H9 (cell line): ENCODE measurements around the gene PTEN. TPM values are rescaled to one million over a fixed set of nuclear protein-coding genes. Genes with fewer than 3 reads are reported as not detected.

Source experiments
- DNase-seq: peaks from one replicate; pipeline ENCODE4 v3.0.0-alpha.2; 2017
- H2AFZ ChIP-seq: one replicate; pipeline ENCODE4 v1.6.1; 2013; ENCODE audit warnings: mild to moderate bottlenecking, low read length, control low read depth, moderate library complexity
- H2AK5ac ChIP-seq: 2 replicates; pipeline ENCODE4 v1.6.1; 2013; ENCODE audit warnings: low read length, control low read depth, mixed read lengths; ENCODE audit not compliant: insufficient read length
- H2BK120ac ChIP-seq: one replicate; pipeline ENCODE4 v1.6.1; 2013; ENCODE audit warnings: low read depth, mild to moderate bottlenecking, low read length, control low read depth, inconsistent platforms; ENCODE audit not compliant: poor library complexity, severe bottlenecking
- H2BK12ac ChIP-seq: 2 replicates; pipeline ENCODE4 v1.6.1; 2013; ENCODE audit warnings: low read length, control low read depth, mixed read lengths, low read depth; ENCODE audit not compliant: insufficient read length
- H2BK15ac ChIP-seq: 2 replicates; pipeline ENCODE4 v1.6.1; 2013; ENCODE audit warnings: low read depth, low read length, control low read depth
- H2BK20ac ChIP-seq: one replicate; pipeline ENCODE4 v1.6.1; 2013; ENCODE audit warnings: low read depth, mild to moderate bottlenecking, low read length, control low read depth, inconsistent platforms; ENCODE audit not compliant: poor library complexity, severe bottlenecking
- H2BK5ac ChIP-seq: 2 replicates; pipeline ENCODE4 v1.6.1; 2013; ENCODE audit warnings: low read length, control low read depth, mixed read lengths; ENCODE audit not compliant: insufficient read length
- H3K14ac ChIP-seq: 2 replicates; pipeline ENCODE4 v1.6.1; 2013; ENCODE audit warnings: low read length, control low read depth; ENCODE audit not compliant: insufficient read depth
- H3K18ac ChIP-seq: 2 replicates; pipeline ENCODE4 v1.6.1; 2013; ENCODE audit warnings: low read depth, mild to moderate bottlenecking, mixed read lengths, low read length, control low read depth; ENCODE audit not compliant: insufficient read length
- H3K23ac ChIP-seq: 2 replicates; pipeline ENCODE4 v1.6.1; 2013; ENCODE audit warnings: low read length, control low read depth, mixed read lengths, low read depth; ENCODE audit not compliant: insufficient read length
- H3K23me2 ChIP-seq: 2 replicates; pipeline ENCODE4 v1.6.1; 2013; ENCODE audit warnings: low read depth, mild to moderate bottlenecking, mixed read lengths, low read length, control low read depth; ENCODE audit not compliant: insufficient read length, poor library complexity, severe bottlenecking
- H3K27ac ChIP-seq: 2 replicates; pipeline ENCODE4 v1.5.1; 2013; ENCODE audit warnings: low read length, control low read depth, mixed read lengths, low read depth; ENCODE audit not compliant: insufficient read length
- H3K27me3 ChIP-seq: 2 replicates; pipeline ENCODE4 v1.6.1; 2013; ENCODE audit warnings: low read length, control low read depth, inconsistent platforms; ENCODE audit not compliant: insufficient read depth
- H3K4ac ChIP-seq: 2 replicates; pipeline ENCODE4 v1.6.1; 2013; ENCODE audit warnings: low read depth, mild to moderate bottlenecking, control low read depth, inconsistent platforms, low read length, moderate library complexity
- H3K4me1 ChIP-seq: 2 replicates; pipeline ENCODE4 v1.6.1; 2013; ENCODE audit warnings: low read length, control low read depth, inconsistent platforms; ENCODE audit not compliant: insufficient read depth
- H3K4me2 ChIP-seq: 2 replicates; pipeline ENCODE4 v1.6.1; 2013; ENCODE audit warnings: low read length, control low read depth, mixed read lengths; ENCODE audit not compliant: insufficient read length, insufficient read depth
- H3K56ac ChIP-seq: 2 replicates; pipeline ENCODE4 v1.6.1; 2013; ENCODE audit warnings: low read depth, mild to moderate bottlenecking, mixed read lengths, low read length, control low read depth; ENCODE audit not compliant: insufficient read length
- H3K79me1 ChIP-seq: 2 replicates; pipeline ENCODE4 v1.6.1; 2013; ENCODE audit warnings: low read depth, mild to moderate bottlenecking, moderate library complexity, low read length, control low read depth, inconsistent platforms; ENCODE audit not compliant: insufficient read depth, poor library complexity, severe bottlenecking
- H3K79me2 ChIP-seq: 2 replicates; pipeline ENCODE4 v1.6.1; 2013; ENCODE audit warnings: low read length, control low read depth, inconsistent platforms; ENCODE audit not compliant: insufficient read depth
- H3K9ac ChIP-seq: 2 replicates; pipeline ENCODE4 v1.6.1; 2013; ENCODE audit warnings: low read length, control low read depth, mixed read lengths; ENCODE audit not compliant: insufficient read length; ENCODE audit errors: extremely low read depth
- H3K9me3 ChIP-seq: one replicate; pipeline ENCODE4 v1.6.1; 2013; ENCODE audit warnings: low read depth, low read length, inconsistent platforms; ENCODE audit not compliant: control insufficient read depth
- H3T11ph ChIP-seq: one replicate; pipeline ENCODE4 v1.6.1; 2013; ENCODE audit warnings: mild to moderate bottlenecking, low read length, control low read depth, inconsistent platforms
- H4K20me1 ChIP-seq: one replicate; pipeline ENCODE4 v1.6.1; 2013; ENCODE audit not compliant: control insufficient read depth, insufficient read length, insufficient read depth
- H4K5ac ChIP-seq: 2 replicates; pipeline ENCODE4 v1.6.1; 2013; ENCODE audit warnings: low read depth, mild to moderate bottlenecking, mixed read lengths, low read length, control low read depth; ENCODE audit not compliant: insufficient read length
- H4K8ac ChIP-seq: replicated peaks from 2 replicates; pipeline ENCODE4 v1.6.1; 2013; ENCODE audit warnings: low read length, control low read depth, mixed read lengths, low read depth; ENCODE audit not compliant: insufficient read length
- H4K91ac ChIP-seq: 2 replicates; pipeline ENCODE4 v1.6.1; 2013; ENCODE audit warnings: low read depth, mild to moderate bottlenecking, moderate library complexity, mixed read lengths, low read length, control low read depth; ENCODE audit not compliant: insufficient read length
- H3K27ac Mint-ChIP-seq, 3 experiments: 2 replicates in 2 of 3; 3 replicates in 1 of 3; pipeline ENCODE4 v1.8.0; 2020 to 2021; ENCODE audit warnings: mixed read lengths in 3 of 3, mild to moderate bottlenecking in 1 of 3, moderate library complexity in 1 of 3
- H3K27me3 Mint-ChIP-seq: 2 replicates; pipeline ENCODE4 v1.8.0; 2021; ENCODE audit warnings: low read depth, mild to moderate bottlenecking, moderate library complexity, mixed read lengths
- H3K36me3 Mint-ChIP-seq, 3 experiments: 2 replicates in 2 of 3; 3 replicates in 1 of 3; pipeline ENCODE4 v1.8.0; 2020 to 2021; ENCODE audit warnings: low read depth in 3 of 3, mixed read lengths in 3 of 3; ENCODE audit not compliant: insufficient read depth in 1 of 3
- H3K4me1 Mint-ChIP-seq, 2 experiments: 2 replicates each; pipeline ENCODE4 v1.8.0; 2020; ENCODE audit warnings: mixed read lengths in 2 of 2
- H3K4me3 Mint-ChIP-seq, 2 experiments: 2 replicates in 1 of 2; 3 replicates in 1 of 2; pipeline ENCODE4 v1.8.0; 2020 to 2021; ENCODE audit warnings: mild to moderate bottlenecking in 2 of 2, mixed read lengths in 2 of 2, moderate library complexity in 1 of 2
- H3K9me3 Mint-ChIP-seq, 2 experiments: 2 replicates in 1 of 2; 3 replicates in 1 of 2; pipeline ENCODE4 v1.8.0; 2020; ENCODE audit warnings: mild to moderate bottlenecking in 2 of 2, mixed read lengths in 2 of 2, moderate library complexity in 1 of 2
- CTCF ChIP-seq: fragments of 200-600 bp; sonication (generic); conservative IDR thresholded peaks from 3 replicates; pipeline ENCODE4 v1.8.0; 2021; ENCODE audit warnings: antibody characterized with exemption, mild to moderate bottlenecking
- WGBS: extraction: QIAGEN DNeasy Blood & Tissue Kit; methylation state at CpG from one replicate; pipeline ENCODE4 v1.1.7; 2013; ENCODE audit warnings: missing lambda C conversion rate, low lambda C conversion rate, mixed read lengths; ENCODE audit not compliant: insufficient read length; ENCODE audit errors: extremely low coverage; 5-methylcytosine and 5-hydroxymethylcytosine counted together
- total RNA-seq: library from RNA; stranded (reverse); gene quantifications from 2 replicates; pipeline ENCODE4 v1.2.1, GENCODE V29; 2021

PTEN gene
- total RNA-seq, 1 experiment from 2014 or later: 52.8 TPM

GRCh38 chr10:87895430-87895829, 32.0 kb downstream of the PTEN start:
- Histone ChIP-seq H4K20me1 (no peaks in the 10 kb centered on the region), H3K4me1 (no peaks in the 10 kb centered on the region), H3K14ac (no peak overlapping the region), H3K9ac (no peak overlapping the region), H2AK5ac (no peak overlapping the region), H2BK120ac (no peak overlapping the region), H3T11ph (no peak overlapping the region), H2AFZ (no peak overlapping the region), H2BK20ac (no peak overlapping the region), H2BK15ac (no peak overlapping the region), H3K9me3 (no peaks in the 10 kb centered on the region), H3K27ac (no peak overlapping the region), H3K79me2 (peaks cover 4% of the 10 kb centered on the region; the same call in 1 of the 2 replicates), H3K4me2 (no peak overlapping the region), H3K4ac (no peak overlapping the region), H2BK12ac (no peak overlapping the region), H3K23me2 (no peaks in the 10 kb centered on the region), H3K23ac (no peak overlapping the region), H3K56ac (no peak overlapping the region), H4K5ac (no peak overlapping the region), H3K27me3 (no peaks in the 10 kb centered on the region), H3K79me1 (no peaks in the 10 kb centered on the region), H2BK5ac (no peak overlapping the region), H4K8ac (no peak overlapping the region), H4K91ac (no peak overlapping the region), H3K18ac (no peak overlapping the region)
- Mint-ChIP-seq H3K36me3 (peaks cover 26 to 34% (median 32%) of the 10 kb centered on the region in 3 experiments), H3K27me3 (no peaks in the 10 kb centered on the region), H3K27ac (no peak overlapping the region), H3K4me1 (no peaks in the 10 kb centered on the region), H3K9me3 (peaks cover 6 to 18% of the 10 kb centered on the region in 2 experiments; a peak in 4 of 5 replicates), H3K4me3 (no peak overlapping the region)
- no peak for TF ChIP-seq CTCF
- no CpG with 5 or more reads among the region's 1 CpG for WGBS
- DNase-seq: no peak
